Spinal cord (tissue), 10 donors: Measurements from ENCODE around the gene NUTF2. TPM values are rescaled to one million over a fixed set of nuclear protein-coding genes. Genes with fewer than 3 reads are reported as not detected.

ENCODE experiments used
- DNase-seq, 6 donors: peaks; one replicate each; pipeline versions ENCODE4 v3.0.0 to v3.0.0-alpha.2; 2013 to 2015; ENCODE audit warnings: low spot score in 6 of 6, low read depth in 4 of 6
- H3K27ac ChIP-seq: one replicate; pipeline ENCODE4 v1.5.1; 2013; ENCODE audit warnings: low read depth, low read length, control low read depth
- H3K27me3 ChIP-seq: one replicate; pipeline ENCODE4 v1.6.1; 2013; ENCODE audit warnings: low read length; ENCODE audit not compliant: control insufficient read depth, insufficient read depth
- H3K36me3 ChIP-seq: one replicate; pipeline ENCODE4 v1.6.1; 2013; ENCODE audit warnings: low read length; ENCODE audit not compliant: control insufficient read depth, insufficient read depth
- H3K4me1 ChIP-seq: one replicate; pipeline ENCODE4 v1.6.1; 2013; ENCODE audit warnings: low read length; ENCODE audit not compliant: control insufficient read depth, insufficient read depth
- H3K4me3 ChIP-seq: one replicate; pipeline ENCODE4 v1.5.1; 2013; ENCODE audit warnings: low read depth, low read length, control low read depth
- H3K9me3 ChIP-seq: one replicate; pipeline ENCODE4 v1.6.1; 2013; ENCODE audit warnings: low read length; ENCODE audit not compliant: control insufficient read depth, insufficient read depth
- WGBS: methylation state at CpG from one replicate; pipeline ENCODE4 v1.1.5; 2013; ENCODE audit warnings: missing lambda C conversion rate; ENCODE audit not compliant: insufficient coverage; 5-methylcytosine and 5-hydroxymethylcytosine counted together
- polyA plus RNA-seq, 2 donors: library from polyadenylated mRNA; unstranded; fragments of 120-200 nt; gene quantifications; one replicate each; pipeline ENCODE4 v1.2.1, GENCODE V29; 2013; ENCODE audit not compliant: insufficient read length in 2 of 2
- total RNA-seq, 2 donors: library from RNA; depleted of rRNA in 1 of 2; stranded (reverse); fragments of 120-200 nt in 1 of 2; fragments of >200 nt in 1 of 2; gene quantifications; one replicate each; pipeline versions ENCODE4 v1.2.3 to v1.2.4, GENCODE V29; 2013 to 2014
- donor health status: healthy.

Gene NUTF2
- total and polyA plus RNA-seq, 4 donors = 47.7 to 150 (median 110) TPM

- H3K27me3 ChIP-seq = no peaks in the 10 kb centered on the region
- no peak for DNase-seq
- 13% methylated on average over 15 of the region's 24 CpGs for WGBS
- H3K4me3 ChIP-seq = peak overlapping the region; percentile 98
- no peaks in the 10 kb centered on the region for H3K9me3 ChIP-seq
- H3K36me3 ChIP-seq = peaks cover 14% of the 10 kb centered on the region
- peak overlapping the region; percentile 81 for H3K27ac ChIP-seq
- H3K4me1 ChIP-seq = peaks cover 17% of the 10 kb centered on the region
Observed at GRCh38 chr16:67807148-67807682, 39.5 kb upstream of the NUTF2 start.

DNA sequence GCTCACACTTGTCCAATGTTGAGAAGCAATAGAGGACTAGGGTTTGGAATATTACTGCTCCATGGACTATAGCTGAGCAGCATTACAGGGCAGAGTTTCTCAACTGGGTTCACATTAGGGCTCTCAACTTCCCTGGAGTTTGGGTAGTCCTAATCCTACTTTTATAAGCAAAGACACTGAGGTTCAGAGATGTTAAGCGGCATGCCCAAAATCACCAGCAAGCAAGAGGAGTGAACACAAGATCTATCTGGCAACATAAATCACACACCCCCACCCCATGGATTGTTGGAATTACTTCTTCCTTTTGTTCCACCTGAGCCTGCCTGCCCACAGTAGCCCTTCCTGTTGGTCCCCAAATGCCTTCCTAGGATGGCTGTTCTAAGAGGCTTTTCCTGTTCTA, 34.8 kb upstream of the NUTF2 start:
- DNase-seq = no peak
- H3K27me3 ChIP-seq = no peaks in the 10 kb centered on the region
- no peaks in the 10 kb centered on the region for H3K36me3 ChIP-seq
- H3K4me1 ChIP-seq = peaks cover 7% of the 10 kb centered on the region
- no peak overlapping the region for H3K27ac ChIP-seq
- no peak overlapping the region for H3K4me3 ChIP-seq
- 100% methylated on average over 1 of the region's 1 CpG for WGBS
- H3K9me3 ChIP-seq = no peaks in the 10 kb centered on the region

GRCh38 chr16:67814567-67814966, 32.2 kb upstream of the NUTF2 start:
- no peak overlapping the region for H3K4me3 ChIP-seq
- no peaks in the 10 kb centered on the region for H3K36me3 ChIP-seq
- 78% methylated on average over 4 of the region's 8 CpGs for WGBS
- no peaks in the 10 kb centered on the region for H3K9me3 ChIP-seq
- no peak for DNase-seq
- H3K4me1 ChIP-seq = no peaks in the 10 kb centered on the region
- H3K27me3 ChIP-seq = no peaks in the 10 kb centered on the region
- no peak overlapping the region for H3K27ac ChIP-seq

GRCh38 chr16:67820608-67821259, 26.0 kb upstream of the NUTF2 start:
- peaks cover 17% of the 10 kb centered on the region for H3K36me3 ChIP-seq
- WGBS = 87% methylated on average over 11 of the region's 11 CpGs
- no peak overlapping the region for H3K4me3 ChIP-seq
- no peak overlapping the region for H3K27ac ChIP-seq
- H3K27me3 ChIP-seq = no peaks in the 10 kb centered on the region
- no peaks in the 10 kb centered on the region for H3K4me1 ChIP-seq
- DNase-seq = no peak
- H3K9me3 ChIP-seq = no peaks in the 10 kb centered on the region

- Histone ChIP-seq H3K27ac (no peak overlapping the region), H3K36me3 (peaks cover 33% of the 10 kb centered on the region), H3K4me3 (no peak overlapping the region), H3K4me1 (no peaks in the 10 kb centered on the region), H3K9me3 (no peaks in the 10 kb centered on the region), H3K27me3 (no peaks in the 10 kb centered on the region)
- WGBS = 89% methylated on average over 2 of the region's 2 CpGs
- no peak for DNase-seq
Observed at GRCh38 chr16:67822511-67822910, 24.2 kb upstream of the NUTF2 start.

GRCh38 chr16:67825119-67825518, 21.6 kb upstream of the NUTF2 start:
- Histone ChIP-seq H3K9me3 (no peaks in the 10 kb centered on the region), H3K36me3 (peaks cover 59% of the 10 kb centered on the region), H3K4me3 (no peak overlapping the region), H3K4me1 (no peaks in the 10 kb centered on the region), H3K27ac (no peak overlapping the region), H3K27me3 (no peaks in the 10 kb centered on the region)
- DNase-seq = no peak
- 77% methylated on average over 8 of the region's 8 CpGs for WGBS

DNA sequence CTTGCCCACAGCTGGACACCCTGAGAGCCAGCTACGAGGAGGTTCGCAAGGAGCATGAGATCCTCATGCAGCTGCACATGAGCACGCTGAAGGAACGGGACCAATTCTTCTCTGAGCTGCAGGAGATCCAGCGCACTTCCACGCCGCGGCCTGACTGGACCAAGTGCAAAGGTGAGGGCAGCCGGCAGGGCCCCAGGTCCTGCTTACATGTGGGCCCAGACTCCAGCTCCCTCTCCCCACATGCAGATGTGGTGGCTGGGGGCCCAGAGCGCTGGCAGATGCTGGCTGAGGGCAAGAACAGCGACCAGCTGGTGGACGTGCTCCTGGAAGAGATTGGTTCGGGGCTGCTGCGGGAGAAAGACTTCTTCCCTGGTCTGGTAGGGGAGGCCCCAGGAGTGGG, 20.8 kb upstream of the NUTF2 start:
- no peak overlapping the region for H3K27ac ChIP-seq
- H3K27me3 ChIP-seq = no peaks in the 10 kb centered on the region
- WGBS = 96% methylated on average over 14 of the region's 14 CpGs
- no peak overlapping the region for H3K4me3 ChIP-seq
- DNase-seq = no peak
- H3K36me3 ChIP-seq = peaks cover 63% of the 10 kb centered on the region
- no peaks in the 10 kb centered on the region for H3K4me1 ChIP-seq
- no peaks in the 10 kb centered on the region for H3K9me3 ChIP-seq

- no peaks in the 10 kb centered on the region for H3K9me3 ChIP-seq
- H3K4me1 ChIP-seq = peaks cover 11% of the 10 kb centered on the region
- no peak overlapping the region for H3K4me3 ChIP-seq
- DNase-seq = no peak
- H3K27me3 ChIP-seq = no peaks in the 10 kb centered on the region
- WGBS = 96% methylated on average over 4 of the region's 4 CpGs
- H3K36me3 ChIP-seq = peaks cover 72% of the 10 kb centered on the region
- H3K27ac ChIP-seq = no peak overlapping the region
Observed at GRCh38 chr16:67828651-67829050, 18.1 kb upstream of the NUTF2 start.

- H3K27me3 ChIP-seq = no peaks in the 10 kb centered on the region
- peak overlapping the region; percentile 26 for H3K27ac ChIP-seq
- peaks cover 42% of the 10 kb centered on the region for H3K36me3 ChIP-seq
- H3K4me3 ChIP-seq = peak overlapping the region; percentile 71
- 4% methylated on average over 3 of the region's 3 CpGs for WGBS
- peak in 1 of 6 donors; percentile 5 for DNase-seq
- H3K4me1 ChIP-seq = peaks cover 15% of the 10 kb centered on the region
- H3K9me3 ChIP-seq = no peaks in the 10 kb centered on the region
Observed at GRCh38 chr16:67833030-67833414, 13.7 kb upstream of the NUTF2 start.
